NB4 (cell line): Measurements from ENCODE around the gene ELK4.

Source experiments
- MYC ChIP-seq: IDR thresholded peaks from 2 replicates; pipeline ENCODE4 v1.6.1; 2011; ENCODE audit warnings: low read depth, low read length
- POLR2A ChIP-seq: IDR thresholded peaks from 2 replicates; pipeline ENCODE4 v1.6.1; 2011; ENCODE audit warnings: mild to moderate bottlenecking; ENCODE audit not compliant: insufficient read length; ENCODE audit errors: extremely low read depth
- TF ChIP-seq, protein P1 (sequence below): IDR thresholded peaks from one replicate; pipeline ENCODE4 v1.5.1; 2012; ENCODE audit warnings: low read depth, low read length
- TF ChIP-seq, protein P2 (sequence below): IDR thresholded peaks from 2 replicates; pipeline ENCODE4 v1.6.1; 2011; ENCODE audit warnings: low read depth, low read length

DNA sequence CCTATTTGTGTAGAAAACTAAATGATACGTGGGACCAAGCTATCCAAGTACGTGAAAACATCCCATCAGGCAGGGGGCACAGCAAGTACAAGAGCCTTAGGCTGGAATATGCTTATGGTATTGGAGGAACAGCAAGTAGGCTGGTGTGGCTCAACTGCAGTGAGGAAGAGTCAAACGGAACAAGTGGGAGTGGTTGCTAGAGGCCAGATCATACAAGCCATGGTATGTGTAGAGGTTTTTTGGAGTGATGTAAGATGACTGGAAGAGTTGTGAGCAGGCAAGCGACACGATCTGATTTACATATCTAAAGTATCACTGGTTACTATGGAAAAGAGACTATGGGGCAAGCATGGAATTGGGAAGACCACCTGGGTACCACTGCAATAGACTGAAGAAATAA lies 27.8 kb downstream of the ELK4 start:
- TF ChIP-seq POLR2A (no peak), MYC (no peak)
- TF ChIP-seq, protein P1, sequence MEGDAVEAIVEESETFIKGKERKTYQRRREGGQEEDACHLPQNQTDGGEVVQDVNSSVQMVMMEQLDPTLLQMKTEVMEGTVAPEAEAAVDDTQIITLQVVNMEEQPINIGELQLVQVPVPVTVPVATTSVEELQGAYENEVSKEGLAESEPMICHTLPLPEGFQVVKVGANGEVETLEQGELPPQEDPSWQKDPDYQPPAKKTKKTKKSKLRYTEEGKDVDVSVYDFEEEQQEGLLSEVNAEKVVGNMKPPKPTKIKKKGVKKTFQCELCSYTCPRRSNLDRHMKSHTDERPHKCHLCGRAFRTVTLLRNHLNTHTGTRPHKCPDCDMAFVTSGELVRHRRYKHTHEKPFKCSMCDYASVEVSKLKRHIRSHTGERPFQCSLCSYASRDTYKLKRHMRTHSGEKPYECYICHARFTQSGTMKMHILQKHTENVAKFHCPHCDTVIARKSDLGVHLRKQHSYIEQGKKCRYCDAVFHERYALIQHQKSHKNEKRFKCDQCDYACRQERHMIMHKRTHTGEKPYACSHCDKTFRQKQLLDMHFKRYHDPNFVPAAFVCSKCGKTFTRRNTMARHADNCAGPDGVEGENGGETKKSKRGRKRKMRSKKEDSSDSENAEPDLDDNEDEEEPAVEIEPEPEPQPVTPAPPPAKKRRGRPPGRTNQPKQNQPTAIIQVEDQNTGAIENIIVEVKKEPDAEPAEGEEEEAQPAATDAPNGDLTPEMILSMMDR = no peak
- TF ChIP-seq, protein P2, sequence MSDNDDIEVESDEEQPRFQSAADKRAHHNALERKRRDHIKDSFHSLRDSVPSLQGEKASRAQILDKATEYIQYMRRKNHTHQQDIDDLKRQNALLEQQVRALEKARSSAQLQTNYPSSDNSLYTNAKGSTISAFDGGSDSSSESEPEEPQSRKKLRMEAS = no peak
